HL-60 (cell line): Measurements from ENCODE around the gene PDGFD.

ENCODE experiments used
- DNase-seq, 2 experiments: peaks; one replicate each; pipeline ENCODE4 v3.0.0-alpha.2; 2010 to 2020; ENCODE audit warnings: low read depth in 1 of 2, low spot score in 1 of 2
- H3K27ac ChIP-seq: fragments of 250-450 bp; sonication (Bioruptor Pico); replicated peaks from 2 replicates; pipeline ENCODE4 v1.5.1; 2020; ENCODE audit warnings: mild to moderate bottlenecking, moderate library complexity
- H3K27me3 ChIP-seq: fragments of 250-450 bp; sonication (Bioruptor Pico); 2 replicates; pipeline ENCODE4 v1.5.1; 2021; ENCODE audit warnings: mild to moderate bottlenecking, moderate library complexity; ENCODE audit not compliant: insufficient read depth, poor library complexity, severe bottlenecking
- H3K4me3 ChIP-seq: replicated peaks from 2 replicates; pipeline ENCODE4 v1.5.1; 2011; ENCODE audit warnings: mild to moderate bottlenecking, control low read depth, low read length; ENCODE audit not compliant: insufficient read depth
- CTCF ChIP-seq: IDR thresholded peaks from one replicate; pipeline ENCODE4 v1.5.1; 2011; ENCODE audit warnings: low read length, control low read depth, inconsistent platforms; ENCODE audit not compliant: insufficient read depth
- GABPA ChIP-seq: IDR thresholded peaks from 2 replicates; pipeline ENCODE4 v1.6.1; 2012; ENCODE audit warnings: low read depth
- POLR2AphosphoS5 ChIP-seq: IDR thresholded peaks from 2 replicates; pipeline ENCODE4 v1.6.1; 2012; ENCODE audit warnings: low read depth
- REST ChIP-seq: IDR thresholded peaks from 2 replicates; pipeline ENCODE4 v1.6.1; 2012; ENCODE audit warnings: low read depth; ENCODE audit not compliant: insufficient replicate concordance
- SPI1 ChIP-seq: IDR thresholded peaks from 2 replicates; pipeline ENCODE4 v1.6.1; 2012; ENCODE audit warnings: low read depth, mild to moderate bottlenecking, borderline replicate concordance

Gene PDGFD

GRCh38 chr11:104145062-104145461 lies 18.9 kb downstream of the PDGFD start:
- TF ChIP-seq SPI1 (no peak), CTCF (no peak), REST (no peak), GABPA (no peak)
- Histone ChIP-seq H3K27ac (no peak overlapping the region), H3K27me3 (no peaks in the 10 kb centered on the region), H3K4me3 (no peak overlapping the region)
- no peak for DNase-seq

- TF ChIP-seq CTCF = no peak
- no peak for TF ChIP-seq POLR2AphosphoS5
- no peak for TF ChIP-seq SPI1
- no peak for TF ChIP-seq GABPA
- TF ChIP-seq REST = no peak
- Histone ChIP-seq H3K27ac (no peak overlapping the region), H3K27me3 (no peaks in the 10 kb centered on the region), H3K4me3 (no peak overlapping the region)
- no peak for DNase-seq
Observed at GRCh38 chr11:104142698-104143097, 21.2 kb downstream of the PDGFD start.

GRCh38 chr11:104136861-104137260 lies 27.1 kb downstream of the PDGFD start:
- no peaks in the 10 kb centered on the region for H3K27me3 ChIP-seq
- no peak for DNase-seq
- TF ChIP-seq POLR2AphosphoS5 = no peak
- no peak for TF ChIP-seq REST
- TF ChIP-seq GABPA = no peak
- no peak for TF ChIP-seq CTCF
- no peak overlapping the region for H3K4me3 ChIP-seq
- no peak overlapping the region for H3K27ac ChIP-seq
